GM23338 (cell line): Measurements from ENCODE around the gene FOXP1. TPM values are rescaled to one million over a fixed set of nuclear protein-coding genes. Genes with fewer than 3 reads are reported as not detected.

Source experiments
- ATAC-seq: fragments of 200-7000 bp; cut with Tn5 transposase; 3 replicates; pipeline ENCODE4 v1.9.1; 2020
- DNase-seq: peaks from one replicate; pipeline ENCODE4 v3.0.0-alpha.2; 2015; ENCODE audit warnings: low spot score
- H2AFZ ChIP-seq: fragments of 200-600 bp; sonication (generic); 2 replicates; pipeline ENCODE4 v1.8.0; 2016; ENCODE audit warnings: antibody characterized with exemption, mild to moderate bottlenecking, moderate library complexity
- H3F3A ChIP-seq: fragments of 200-600 bp; sonication (generic); replicated peaks from 2 replicates; pipeline ENCODE4 v1.8.0; 2017; ENCODE audit warnings: antibody characterized with exemption, mixed run types, low read depth
- H3K27ac ChIP-seq: fragments of 200-600 bp; sonication (generic); 2 replicates; pipeline ENCODE4 v1.6.1; 2016; ENCODE audit warnings: low read depth
- H3K27me3 ChIP-seq: fragments of 200-600 bp; sonication (generic); 2 replicates; pipeline ENCODE4 v1.8.0; 2016; ENCODE audit warnings: mild to moderate bottlenecking, mixed run types, moderate library complexity; ENCODE audit not compliant: insufficient read depth
- H3K36me3 ChIP-seq: fragments of 200-600 bp; sonication (generic); 2 replicates; pipeline ENCODE4 v1.8.0; 2016; ENCODE audit warnings: mild to moderate bottlenecking; ENCODE audit not compliant: insufficient read depth
- H3K4me1 ChIP-seq: fragments of 200-600 bp; sonication (generic); 2 replicates; pipeline ENCODE4 v1.8.0; 2016; ENCODE audit warnings: mild to moderate bottlenecking, moderate library complexity; ENCODE audit not compliant: insufficient read depth
- H3K4me2 ChIP-seq: fragments of 200-600 bp; sonication (generic); 2 replicates; pipeline ENCODE4 v1.7.1; 2017; ENCODE audit warnings: mixed run types
- H3K4me3 ChIP-seq: fragments of 200-600 bp; sonication (generic); 2 replicates; pipeline ENCODE4 v1.6.1; 2016; ENCODE audit warnings: mixed run types
- H3K79me2 ChIP-seq: fragments of 200-600 bp; sonication (generic); replicated peaks from 2 replicates; pipeline ENCODE4 v1.8.0; 2017; ENCODE audit warnings: mild to moderate bottlenecking; ENCODE audit not compliant: insufficient read depth
- H3K9me2 ChIP-seq: fragments of 200-600 bp; sonication (generic); 2 replicates; pipeline ENCODE4 v1.8.0; 2017; ENCODE audit not compliant: insufficient read depth
- H4K20me1 ChIP-seq: fragments of 200-600 bp; sonication (generic); replicated peaks from 2 replicates; pipeline ENCODE4 v1.8.0; 2017; ENCODE audit warnings: mild to moderate bottlenecking; ENCODE audit not compliant: insufficient read depth
- H3K27ac Mint-ChIP-seq: 2 replicates; pipeline ENCODE4 v1.8.0; 2020; ENCODE audit warnings: inconsistent platforms, mild to moderate bottlenecking, moderate library complexity, mixed read lengths
- H3K27me3 Mint-ChIP-seq: 3 replicates; pipeline ENCODE4 v1.8.0; 2022; ENCODE audit warnings: low read depth, mild to moderate bottlenecking, moderate library complexity, mixed read lengths, inconsistent platforms; ENCODE audit not compliant: insufficient read depth, poor library complexity
- H3K36me3 Mint-ChIP-seq: 3 replicates; pipeline ENCODE4 v1.8.0; 2021; ENCODE audit warnings: low read depth, mild to moderate bottlenecking, inconsistent platforms, moderate library complexity, mixed read lengths
- H3K4me1 Mint-ChIP-seq: 3 replicates; pipeline ENCODE4 v1.8.0; 2020; ENCODE audit warnings: mild to moderate bottlenecking, inconsistent platforms, mixed read lengths
- H3K4me3 Mint-ChIP-seq: 3 replicates; pipeline ENCODE4 v1.8.0; 2021; ENCODE audit warnings: moderate library complexity, mild to moderate bottlenecking, inconsistent platforms, mixed read lengths
- H3K9me3 Mint-ChIP-seq: 3 replicates; pipeline ENCODE4 v1.8.0; 2020; ENCODE audit warnings: moderate library complexity, mild to moderate bottlenecking, inconsistent platforms, mixed read lengths
- CREB1 ChIP-seq: fragments of 250-450 bp; sonication (Bioruptor Pico); IDR thresholded peaks from 2 replicates; pipeline ENCODE4 v1.5.0; 2020; ENCODE audit warnings: low read depth, mild to moderate bottlenecking, moderate library complexity
- EZH2phosphoT487 ChIP-seq: fragments of 200-600 bp; sonication (generic); IDR thresholded peaks from one replicate; pipeline ENCODE4 v1.8.1; 2018; ENCODE audit warnings: antibody characterized with exemption; ENCODE audit not compliant: unreplicated experiment
- POLR2AphosphoS5 ChIP-seq: IDR thresholded peaks from 2 replicates; pipeline ENCODE4 v1.6.1; 2016; ENCODE audit warnings: antibody characterized with exemption, low read depth
- STAT1 ChIP-seq: IDR thresholded peaks from one replicate; pipeline ENCODE4 v1.6.1; 2016; ENCODE audit warnings: antibody characterized with exemption; ENCODE audit not compliant: unreplicated experiment
- ZNF331 ChIP-seq: fragments of 250-450 bp; sonication (Bioruptor Pico); IDR thresholded peaks from 2 replicates; pipeline ENCODE4 v1.5.0; 2020; ENCODE audit warnings: low read depth, mild to moderate bottlenecking, moderate library complexity
- ZNF462 ChIP-seq: fragments of 250-450 bp; sonication (Bioruptor Pico); IDR thresholded peaks from 2 replicates; pipeline ENCODE4 v1.5.0; 2020; ENCODE audit warnings: mild to moderate bottlenecking, moderate library complexity
- polyA plus RNA-seq: library from polyadenylated mRNA; unstranded; fragments of >200 nt; fragmentation: Nextera tagmentation; extraction: Ambion mirVana; gene quantifications from 2 replicates; pipeline ENCODE4 v1.2.1, GENCODE V29; 2016
- total RNA-seq: library from RNA; depleted of rRNA; stranded (reverse); fragments of >200 nt; shearing (Covaris generic); gene quantifications from 2 replicates; pipeline ENCODE4 v1.2.3, GENCODE V29; 2014
- TF ChIP-seq, protein P1 (sequence below): IDR thresholded peaks from one replicate; pipeline ENCODE4 v1.6.1; 2018; ENCODE audit warnings: antibody characterized with exemption; ENCODE audit not compliant: unreplicated experiment

FOXP1 gene
- total and polyA plus RNA-seq, 2 experiments from 2014 or later = 32.9 to 35.5 TPM

- Mint-ChIP-seq H3K9me3 (no peaks in the 10 kb centered on the region; the same call in 2 of the 3 replicates), H3K4me1 (no peaks in the 10 kb centered on the region), H3K4me3 (no peak overlapping the region), H3K36me3 (no peaks in the 10 kb centered on the region), H3K27me3 (no peaks in the 10 kb centered on the region), H3K27ac (no peak overlapping the region)
- H3F3A ChIP-seq = no peaks in the 10 kb centered on the region
- no peaks in the 10 kb centered on the region for H4K20me1 ChIP-seq
- ATAC-seq (no peak), DNase-seq (no peak)
- TF ChIP-seq EZH2phosphoT487 (no peak), ZNF331 (CRISPR knock-in tag) (no peak), CREB1 (no peak), STAT1 (no peak), ZNF462 (CRISPR knock-in tag) (no peak), POLR2AphosphoS5 (no peak)
- H3K79me2 ChIP-seq = no peaks in the 10 kb centered on the region
- no peaks in the 10 kb centered on the region for H3K4me1 ChIP-seq
- no peak overlapping the region for H3K27ac ChIP-seq
- H3K4me2 ChIP-seq = no peak overlapping the region
- no peak overlapping the region for H2AFZ ChIP-seq
- H3K36me3 ChIP-seq = no peaks in the 10 kb centered on the region
- H3K27me3 ChIP-seq = no peaks in the 10 kb centered on the region
- H3K4me3 ChIP-seq = no peak overlapping the region
- no peaks in the 10 kb centered on the region; the same call in 1 of the 2 replicates for H3K9me2 ChIP-seq
Measured at GRCh38 chr3:71597286-71597685, 13.8 kb upstream of the FOXP1 start.

GRCh38 chr3:71593106-71593505 is 9.6 kb upstream of the FOXP1 start:
- H3K4me2 ChIP-seq = no peak overlapping the region
- Mint-ChIP-seq H3K27ac (no peak overlapping the region), H3K9me3 (peaks cover 14% of the 10 kb centered on the region; the same call in 2 of the 3 replicates), H3K4me1 (no peaks in the 10 kb centered on the region), H3K4me3 (no peak overlapping the region), H3K27me3 (no peaks in the 10 kb centered on the region), H3K36me3 (peaks cover 6% of the 10 kb centered on the region; the same call in 2 of the 3 replicates)
- H2AFZ ChIP-seq = no peak overlapping the region
- DNase-seq (no peak), ATAC-seq (no peak)
- no peak overlapping the region for H3K27ac ChIP-seq
- H3K4me1 ChIP-seq = no peaks in the 10 kb centered on the region
- H3F3A ChIP-seq = no peaks in the 10 kb centered on the region
- H3K27me3 ChIP-seq = no peaks in the 10 kb centered on the region
- H3K9me2 ChIP-seq = no peaks in the 10 kb centered on the region; the same call in 1 of the 2 replicates
- H3K4me3 ChIP-seq = no peak overlapping the region
- H4K20me1 ChIP-seq = no peaks in the 10 kb centered on the region
- H3K79me2 ChIP-seq = no peaks in the 10 kb centered on the region
- no peaks in the 10 kb centered on the region for H3K36me3 ChIP-seq
- TF ChIP-seq, protein P1, sequence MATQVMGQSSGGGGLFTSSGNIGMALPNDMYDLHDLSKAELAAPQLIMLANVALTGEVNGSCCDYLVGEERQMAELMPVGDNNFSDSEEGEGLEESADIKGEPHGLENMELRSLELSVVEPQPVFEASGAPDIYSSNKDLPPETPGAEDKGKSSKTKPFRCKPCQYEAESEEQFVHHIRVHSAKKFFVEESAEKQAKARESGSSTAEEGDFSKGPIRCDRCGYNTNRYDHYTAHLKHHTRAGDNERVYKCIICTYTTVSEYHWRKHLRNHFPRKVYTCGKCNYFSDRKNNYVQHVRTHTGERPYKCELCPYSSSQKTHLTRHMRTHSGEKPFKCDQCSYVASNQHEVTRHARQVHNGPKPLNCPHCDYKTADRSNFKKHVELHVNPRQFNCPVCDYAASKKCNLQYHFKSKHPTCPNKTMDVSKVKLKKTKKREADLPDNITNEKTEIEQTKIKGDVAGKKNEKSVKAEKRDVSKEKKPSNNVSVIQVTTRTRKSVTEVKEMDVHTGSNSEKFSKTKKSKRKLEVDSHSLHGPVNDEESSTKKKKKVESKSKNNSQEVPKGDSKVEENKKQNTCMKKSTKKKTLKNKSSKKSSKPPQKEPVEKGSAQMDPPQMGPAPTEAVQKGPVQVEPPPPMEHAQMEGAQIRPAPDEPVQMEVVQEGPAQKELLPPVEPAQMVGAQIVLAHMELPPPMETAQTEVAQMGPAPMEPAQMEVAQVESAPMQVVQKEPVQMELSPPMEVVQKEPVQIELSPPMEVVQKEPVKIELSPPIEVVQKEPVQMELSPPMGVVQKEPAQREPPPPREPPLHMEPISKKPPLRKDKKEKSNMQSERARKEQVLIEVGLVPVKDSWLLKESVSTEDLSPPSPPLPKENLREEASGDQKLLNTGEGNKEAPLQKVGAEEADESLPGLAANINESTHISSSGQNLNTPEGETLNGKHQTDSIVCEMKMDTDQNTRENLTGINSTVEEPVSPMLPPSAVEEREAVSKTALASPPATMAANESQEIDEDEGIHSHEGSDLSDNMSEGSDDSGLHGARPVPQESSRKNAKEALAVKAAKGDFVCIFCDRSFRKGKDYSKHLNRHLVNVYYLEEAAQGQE = no peak
- no peak for TF ChIP-seq CREB1
